Measurements from ENCODE around the gene KCNT1. TPM values are rescaled to one million over a fixed set of nuclear protein-coding genes. Genes with fewer than 3 reads are reported as not detected.
A peak's percentile ranks its signal among the peaks of the same experiment; 100 is the strongest.

KCNT1 gene
- total RNA-seq, 1 experiment from 2014 or later = not detected

DNA sequence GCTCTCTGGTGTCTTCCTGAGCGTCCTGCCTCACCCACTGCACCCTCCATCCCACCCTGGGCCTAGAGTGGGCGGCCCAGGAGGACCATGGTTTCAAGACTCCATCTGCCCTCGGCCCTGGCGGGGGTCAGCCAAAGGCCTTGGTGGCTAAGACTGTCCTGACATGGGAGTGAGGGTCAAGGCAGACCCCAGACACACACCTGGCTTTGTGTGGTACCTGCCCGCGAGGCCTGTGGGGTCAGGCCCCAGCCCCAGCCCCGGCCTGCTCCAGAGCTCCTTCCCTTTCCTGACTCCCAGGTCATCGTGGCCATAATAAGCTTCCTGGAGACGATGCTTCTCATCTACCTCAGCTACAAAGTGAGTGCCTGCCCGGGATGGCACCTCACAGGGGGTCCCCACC is 54.6 kb downstream of the KCNT1 start:
- no peaks in the 10 kb centered on the region for H3K9me2 ChIP-seq (ENCODE audit: insufficient read depth)
- ChIA-PET POLR2A (ENCODE audit: unreplicated experiment) (no interaction called here), CTCF (no interaction called here)
- H3K36me3 ChIP-seq (ENCODE audit: low read depth) = no peaks in the 10 kb centered on the region
- no peak overlapping the region for H3K27ac ChIP-seq
- H3K4me3 ChIP-seq = no peak overlapping the region
- H3K27me3 ChIP-seq (ENCODE audit: insufficient read depth, low read depth) = peaks cover 96% of the 10 kb centered on the region
- no peaks in the 10 kb centered on the region for H4K20me1 ChIP-seq (ENCODE audit: insufficient read depth)
- H3K4me1 ChIP-seq (replicated peaks; ENCODE audit: insufficient read depth) = no peaks in the 10 kb centered on the region
- H3K9me3 ChIP-seq (ENCODE audit: insufficient read depth, low read depth) = no peaks in the 10 kb centered on the region
- no peak overlapping the region for H3K4me2 ChIP-seq
- no TSS peak for BruUV-seq (replicated peaks)
- DNase-seq = no peak
- H3F3A ChIP-seq (ENCODE audit: insufficient read depth, low read depth) = no peaks in the 10 kb centered on the region
- TF ChIP-seq, protein P1, sequence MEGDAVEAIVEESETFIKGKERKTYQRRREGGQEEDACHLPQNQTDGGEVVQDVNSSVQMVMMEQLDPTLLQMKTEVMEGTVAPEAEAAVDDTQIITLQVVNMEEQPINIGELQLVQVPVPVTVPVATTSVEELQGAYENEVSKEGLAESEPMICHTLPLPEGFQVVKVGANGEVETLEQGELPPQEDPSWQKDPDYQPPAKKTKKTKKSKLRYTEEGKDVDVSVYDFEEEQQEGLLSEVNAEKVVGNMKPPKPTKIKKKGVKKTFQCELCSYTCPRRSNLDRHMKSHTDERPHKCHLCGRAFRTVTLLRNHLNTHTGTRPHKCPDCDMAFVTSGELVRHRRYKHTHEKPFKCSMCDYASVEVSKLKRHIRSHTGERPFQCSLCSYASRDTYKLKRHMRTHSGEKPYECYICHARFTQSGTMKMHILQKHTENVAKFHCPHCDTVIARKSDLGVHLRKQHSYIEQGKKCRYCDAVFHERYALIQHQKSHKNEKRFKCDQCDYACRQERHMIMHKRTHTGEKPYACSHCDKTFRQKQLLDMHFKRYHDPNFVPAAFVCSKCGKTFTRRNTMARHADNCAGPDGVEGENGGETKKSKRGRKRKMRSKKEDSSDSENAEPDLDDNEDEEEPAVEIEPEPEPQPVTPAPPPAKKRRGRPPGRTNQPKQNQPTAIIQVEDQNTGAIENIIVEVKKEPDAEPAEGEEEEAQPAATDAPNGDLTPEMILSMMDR (conservative IDR thresholded peaks at IDR 0.05) = no peak
- TF ChIP-seq EZH2 (IDR thresholded peaks at IDR 0.05; ENCODE audit: low read depth) = no peak
- intact Hi-C loops (cut with micrococcal nuclease; ENCODE audit: unreplicated experiment) = no loop called here
- H2AFZ ChIP-seq = no peak overlapping the region
- no peaks in the 10 kb centered on the region for H3K79me2 ChIP-seq (ENCODE audit: low read depth)

DNA sequence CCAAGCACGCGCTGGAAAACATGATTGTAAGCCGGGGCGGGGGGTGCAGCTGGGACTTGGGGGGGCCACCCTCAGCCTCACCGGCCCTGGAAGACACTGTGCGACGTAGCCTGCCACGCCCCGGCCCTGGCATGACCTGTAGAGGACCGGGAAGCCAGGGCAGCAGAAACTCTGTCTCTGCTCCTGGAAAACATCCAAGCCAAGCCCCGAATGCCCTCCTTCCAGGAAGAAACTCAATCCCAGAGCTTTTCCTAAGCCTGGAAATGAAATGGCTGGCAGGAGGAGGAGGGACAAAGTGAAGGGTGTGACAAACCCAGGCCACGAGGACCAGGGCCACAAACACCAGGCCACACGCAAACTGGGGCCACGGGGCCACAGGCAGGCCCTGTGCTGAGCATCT is 55.4 kb downstream of the KCNT1 start:
- no TSS peak for BruUV-seq (replicated peaks)

DNA sequence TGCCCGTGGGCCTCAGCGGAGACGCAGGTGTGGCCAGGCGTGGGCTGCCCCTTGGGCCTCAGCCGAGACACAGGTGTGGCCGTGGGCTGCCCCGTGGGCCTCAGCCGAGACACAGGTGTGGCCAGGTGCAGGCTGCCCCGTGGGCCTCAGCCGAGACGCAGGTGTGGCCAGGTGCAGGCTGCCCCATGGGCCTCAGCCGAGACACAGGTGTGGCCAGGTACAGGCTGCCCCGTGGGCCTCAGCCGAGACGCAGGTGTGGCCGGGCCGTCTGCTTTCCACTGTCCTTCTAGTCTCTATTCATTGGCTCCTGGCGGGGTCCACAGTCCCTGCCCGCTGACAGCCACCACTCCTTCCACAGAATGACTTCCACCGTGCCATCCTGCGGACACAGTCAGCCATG is 56.1 kb downstream of the KCNT1 start:
- CTCF ChIA-PET = no interaction called here
- BruUV-seq (replicated peaks) = no TSS peak
- H3K27me3 ChIP-seq (ENCODE audit: insufficient read depth, low read depth) = peaks cover 96% of the 10 kb centered on the region

More for the DNA sequence above, 55.4 kb downstream of the KCNT1 start:
- Histone ChIP-seq H2AFZ (no peak overlapping the region), H3K79me2 (ENCODE audit: low read depth) (no peaks in the 10 kb centered on the region), H3K9me2 (ENCODE audit: insufficient read depth) (no peaks in the 10 kb centered on the region), H3K36me3 (ENCODE audit: low read depth) (no peaks in the 10 kb centered on the region), H3K27me3 (ENCODE audit: insufficient read depth, low read depth) (peaks cover 96% of the 10 kb centered on the region), H3K9me3 (ENCODE audit: insufficient read depth, low read depth) (no peaks in the 10 kb centered on the region), H3F3A (ENCODE audit: insufficient read depth, low read depth) (no peaks in the 10 kb centered on the region), H3K4me2 (no peak overlapping the region), H4K20me1 (ENCODE audit: insufficient read depth) (no peaks in the 10 kb centered on the region; the same call in 1 of the 2 replicates), H3K4me1 (replicated peaks; ENCODE audit: insufficient read depth) (no peaks in the 10 kb centered on the region), H3K27ac (no peak overlapping the region), H3K4me3 (no peak overlapping the region)
- intact Hi-C loops (cut with micrococcal nuclease; ENCODE audit: unreplicated experiment) = no loop called here
- TF ChIP-seq, protein P1 (conservative IDR thresholded peaks at IDR 0.05) = no peak
- no peak for TF ChIP-seq EZH2 (IDR thresholded peaks at IDR 0.05; ENCODE audit: low read depth)
- ChIA-PET POLR2A (ENCODE audit: unreplicated experiment) (interaction anchor here (0.6 kb wide), 1 partner anchor 364 kb away, joined by 8 read pairs; no protein-coding TSS in a partner anchor), CTCF (interaction anchor here (0.6 kb wide), 1 partner anchor 23 kb away, joined by 20 read pairs; no protein-coding TSS in a partner anchor)
- DNase-seq = no peak

More for the DNA sequence above, 56.1 kb downstream of the KCNT1 start:
- Histone ChIP-seq H3K79me2 (ENCODE audit: low read depth) (no peaks in the 10 kb centered on the region), H3K27ac (no peak overlapping the region), H4K20me1 (ENCODE audit: insufficient read depth) (no peaks in the 10 kb centered on the region; the same call in 1 of the 2 replicates), H3K36me3 (ENCODE audit: low read depth) (no peaks in the 10 kb centered on the region), H3K9me3 (ENCODE audit: insufficient read depth, low read depth) (no peaks in the 10 kb centered on the region), H2AFZ (no peak overlapping the region), H3K4me1 (replicated peaks; ENCODE audit: insufficient read depth) (no peaks in the 10 kb centered on the region), H3F3A (ENCODE audit: insufficient read depth, low read depth) (no peaks in the 10 kb centered on the region), H3K4me3 (no peak overlapping the region), H3K9me2 (ENCODE audit: insufficient read depth) (no peaks in the 10 kb centered on the region), H3K4me2 (no peak overlapping the region)
- peak in 1 of 2 experiments; percentile 21 for DNase-seq
- TF ChIP-seq, protein P1 (conservative IDR thresholded peaks at IDR 0.05) = no peak
- TF ChIP-seq EZH2 (IDR thresholded peaks at IDR 0.05; ENCODE audit: low read depth) = no peak
- intact Hi-C loops (cut with micrococcal nuclease; ENCODE audit: unreplicated experiment) = no loop called here
- POLR2A ChIA-PET (ENCODE audit: unreplicated experiment) = no interaction called here
